ENCODE measurements around the gene KANSL2.
"Not testable (repeated sequence)": the region's sequence is repeated elsewhere in the genome, so short reads cannot be mapped to it uniquely, and the experiment has no call there.

Gene KANSL2, protein sequence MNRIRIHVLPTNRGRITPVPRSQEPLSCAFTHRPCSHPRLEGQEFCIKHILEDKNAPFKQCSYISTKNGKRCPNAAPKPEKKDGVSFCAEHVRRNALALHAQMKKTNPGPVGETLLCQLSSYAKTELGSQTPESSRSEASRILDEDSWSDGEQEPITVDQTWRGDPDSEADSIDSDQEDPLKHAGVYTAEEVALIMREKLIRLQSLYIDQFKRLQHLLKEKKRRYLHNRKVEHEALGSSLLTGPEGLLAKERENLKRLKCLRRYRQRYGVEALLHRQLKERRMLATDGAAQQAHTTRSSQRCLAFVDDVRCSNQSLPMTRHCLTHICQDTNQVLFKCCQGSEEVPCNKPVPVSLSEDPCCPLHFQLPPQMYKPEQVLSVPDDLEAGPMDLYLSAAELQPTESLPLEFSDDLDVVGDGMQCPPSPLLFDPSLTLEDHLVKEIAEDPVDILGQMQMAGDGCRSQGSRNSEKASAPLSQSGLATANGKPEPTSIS

DNA sequence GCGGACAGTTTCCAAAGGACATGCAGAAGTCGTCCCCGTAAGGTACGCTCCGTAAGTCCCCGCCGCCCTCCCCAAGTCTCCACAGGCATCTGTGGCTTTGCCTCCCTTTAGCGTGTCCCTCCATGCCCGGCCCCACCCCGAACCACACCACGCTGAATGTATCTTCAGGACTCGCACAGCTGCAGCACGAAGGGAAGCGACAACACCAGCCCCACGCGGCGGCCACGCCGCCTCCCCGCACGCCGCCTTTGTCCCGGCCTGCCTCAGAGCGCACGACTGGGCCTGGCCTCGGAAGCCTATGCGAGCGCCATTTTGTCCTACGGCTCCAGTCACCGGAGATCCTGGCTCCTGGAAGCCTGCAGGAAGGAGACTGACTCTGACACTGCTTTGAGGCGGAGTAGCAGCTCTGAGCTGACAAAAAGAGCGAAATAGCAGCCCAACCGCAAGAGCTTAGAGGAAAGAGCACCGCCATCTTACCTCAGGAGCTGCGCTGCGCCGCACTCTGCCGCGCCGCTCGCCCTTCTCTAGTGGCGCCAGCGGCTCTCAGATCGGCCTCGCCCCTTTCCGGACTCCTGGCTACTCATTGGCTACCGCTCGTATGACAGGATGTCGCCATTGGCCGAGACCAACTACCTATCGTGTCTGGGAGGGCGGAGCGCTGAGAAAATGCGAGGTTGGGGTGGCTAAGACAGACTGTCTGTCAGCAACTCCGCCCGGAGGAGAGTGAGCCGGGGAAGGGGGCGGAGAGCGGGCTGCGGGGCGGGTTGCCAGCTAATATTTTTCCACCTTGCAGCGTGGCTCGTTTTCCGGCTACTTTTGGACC, at the start of gene KANSL2:
Gene KANSL2, minus strand, starts transcription at position 529 of the 823 bp plus-strand sequence. CDS start 606 bp downstream, outside the sequence.
- peak; percentile 99 for DNase-seq

DNA sequence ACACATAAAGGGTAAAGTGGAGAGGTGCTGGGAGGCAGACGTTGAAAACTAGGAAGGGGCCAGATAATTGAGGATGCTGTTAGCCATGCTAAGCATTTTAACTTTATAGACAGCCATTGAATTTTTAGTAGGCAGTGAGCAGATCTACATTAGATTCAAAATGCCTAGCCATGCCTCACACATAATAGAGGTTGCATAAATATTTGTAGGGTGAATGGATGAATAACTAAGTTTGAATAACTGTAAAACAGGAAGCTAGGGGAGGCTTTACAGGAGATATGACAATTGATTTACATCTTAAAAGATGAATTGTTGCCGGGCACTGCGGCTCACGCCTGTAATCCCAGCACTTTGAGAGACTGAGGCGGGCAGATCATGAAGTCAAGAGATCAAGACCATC, 46.8 kb upstream of the KANSL2 start:
- no peak for DNase-seq

DNA sequence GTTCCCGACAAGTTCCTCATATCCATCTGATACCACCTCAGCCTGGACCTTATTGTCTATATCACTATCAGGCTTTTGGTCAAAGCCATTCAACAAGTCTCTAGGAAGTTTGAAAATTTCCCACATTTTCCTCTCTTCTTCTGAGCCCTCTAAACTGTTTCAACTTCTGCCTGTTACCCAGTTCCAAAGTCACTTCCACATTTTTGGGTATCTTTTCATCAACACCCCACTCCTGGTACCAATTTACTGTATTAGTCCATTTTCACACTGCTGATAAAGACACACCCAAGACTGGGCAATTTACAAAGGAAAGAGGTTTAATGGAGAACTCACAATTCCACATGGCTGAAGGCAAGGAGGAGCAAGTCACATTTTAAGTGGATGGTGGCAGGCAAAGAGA, 38.7 kb upstream of the KANSL2 start:
- not testable (repeated sequence) for DNase-seq

DNA sequence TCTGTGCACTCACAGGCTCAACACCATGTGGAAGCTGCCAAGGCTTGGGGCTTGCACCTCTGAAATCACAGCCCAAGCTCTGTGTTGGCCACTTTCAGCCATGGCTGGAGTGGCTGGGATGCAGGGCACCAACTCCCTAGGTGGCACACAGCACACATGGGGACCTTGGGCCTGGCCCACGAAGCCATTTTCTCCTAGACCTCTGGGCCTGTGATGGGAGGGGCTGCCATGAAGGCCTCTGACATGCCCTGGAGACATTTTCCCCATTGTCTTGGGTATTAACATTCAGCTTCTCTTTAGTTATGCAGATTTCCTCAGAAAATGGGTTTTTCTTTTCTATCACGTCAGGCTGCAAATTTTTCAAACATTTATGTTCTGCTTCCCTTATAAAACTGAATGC, 38.1 kb upstream of the KANSL2 start:
- not testable (repeated sequence) for DNase-seq

DNA sequence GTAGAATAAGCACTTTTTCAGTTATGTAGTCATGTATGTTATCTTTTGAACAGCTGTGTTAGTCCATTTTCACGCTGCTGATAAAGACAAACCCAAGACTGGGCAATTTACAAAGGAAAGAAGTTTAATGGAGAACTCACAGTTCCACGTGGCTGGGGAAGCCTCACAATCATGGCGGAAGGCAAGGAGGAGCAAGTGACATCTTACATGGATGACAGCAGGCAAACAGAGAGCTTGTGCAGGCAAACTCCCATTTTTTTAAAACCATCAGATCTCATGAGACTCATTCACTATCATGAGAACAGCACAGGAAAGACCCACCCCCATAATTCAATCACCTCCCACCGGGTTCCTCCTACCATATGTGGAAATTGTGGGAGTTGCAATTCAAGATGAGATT, 37.0 kb upstream of the KANSL2 start:
- not testable (repeated sequence) for DNase-seq

DNA sequence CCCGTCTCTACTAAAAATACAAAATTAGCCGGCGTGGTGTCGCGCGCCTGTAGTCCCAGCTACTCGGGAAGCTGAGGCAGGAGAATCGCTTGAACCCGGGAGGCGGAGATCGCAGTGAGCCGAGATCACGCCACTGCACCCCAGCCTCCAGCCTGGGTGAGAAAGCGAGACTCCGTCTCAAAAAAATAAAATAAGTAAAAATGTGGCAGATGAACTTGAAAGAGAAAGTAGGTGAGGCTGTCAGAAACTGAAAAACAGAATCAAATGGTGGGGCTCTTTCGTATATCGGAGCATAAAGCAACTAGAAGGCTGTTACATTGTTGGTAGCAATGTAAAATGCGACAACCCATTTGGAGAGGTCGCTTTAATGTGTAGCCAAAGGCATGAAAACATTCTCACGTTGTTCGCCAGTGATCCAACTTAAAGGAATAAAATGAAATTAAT, 35.2 kb upstream of the KANSL2 start:
- DNase-seq: peak; percentile 24

DNA sequence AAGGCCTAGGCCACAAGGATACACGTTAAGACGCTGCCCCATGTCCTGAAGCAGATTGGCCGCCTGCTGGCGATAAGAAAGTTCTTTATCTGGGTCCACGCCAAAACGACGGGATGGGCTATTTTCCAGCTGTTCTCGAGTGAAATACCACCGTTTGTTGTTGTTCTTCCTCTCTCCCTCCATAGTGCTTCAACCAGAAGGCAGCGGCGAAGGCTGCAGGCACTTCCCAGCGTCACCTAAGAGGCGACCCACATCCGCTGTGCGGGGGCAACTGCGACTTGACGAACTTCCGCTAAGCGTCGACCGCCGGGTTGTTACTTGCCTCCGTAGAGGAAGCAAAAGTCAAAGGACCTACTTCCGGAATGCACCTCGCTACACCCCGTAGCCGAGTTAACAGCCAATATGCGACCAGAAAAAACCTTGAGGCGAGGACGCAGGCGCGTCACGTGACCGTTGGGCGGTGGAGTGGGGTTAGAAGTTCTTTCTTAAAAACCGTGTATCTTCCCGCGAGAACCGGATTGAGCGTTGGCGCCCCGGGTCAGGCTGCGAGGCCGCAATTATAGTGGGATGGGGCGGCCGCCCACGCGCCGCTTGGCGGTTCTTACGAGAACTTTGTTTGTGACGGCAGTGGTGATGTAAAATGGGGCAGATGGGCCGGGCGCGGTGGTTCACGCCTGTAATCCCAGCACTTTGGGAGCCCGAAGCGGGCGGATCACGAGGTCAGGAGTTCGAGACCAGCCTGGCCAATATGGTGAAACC, 34.6 kb upstream of the KANSL2 start, which contains the start of gene CCNT1:
Gene CCNT1, minus strand, starts transcription at position 215 of the 759 bp plus-strand sequence. Its CDS starts 32 bp downstream, at position 183.
- DNase-seq: peak; percentile 100

DNA sequence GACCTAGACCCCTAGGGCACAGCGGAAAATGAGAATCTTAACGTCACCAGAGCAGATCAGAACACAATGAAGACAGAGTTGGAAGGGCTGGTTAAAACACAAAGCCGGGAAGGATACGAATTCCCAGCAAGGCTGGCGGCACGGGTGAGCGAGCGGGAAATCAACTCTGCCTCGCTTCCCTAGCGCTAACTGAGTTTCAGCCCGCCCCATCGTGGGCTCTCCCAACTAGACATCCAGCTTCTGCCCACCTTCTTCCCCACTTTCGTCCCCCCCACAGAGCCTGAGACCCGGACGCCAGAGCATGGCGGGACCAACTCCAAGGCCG, 34.1 kb upstream of the KANSL2 start:
- no peak for DNase-seq

DNA sequence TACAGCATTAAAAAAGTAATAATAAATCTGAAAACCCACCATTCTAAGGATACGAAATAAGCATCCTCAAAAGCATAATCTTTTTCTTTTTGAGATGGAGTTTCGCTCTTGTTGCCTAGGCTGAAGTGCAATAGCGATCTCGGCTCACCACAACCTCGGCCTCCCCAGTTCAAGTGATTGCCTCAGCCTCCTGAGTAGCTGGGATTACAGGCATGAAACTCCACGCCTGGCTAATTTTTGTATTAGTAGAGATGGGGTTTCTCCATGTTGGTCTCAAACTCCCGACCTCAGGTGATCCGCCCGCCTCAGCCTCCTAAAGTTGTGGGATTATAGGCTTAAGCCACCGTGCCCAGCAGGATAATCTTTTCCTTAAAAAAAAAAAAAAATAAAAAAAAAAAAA, 30.2 kb upstream of the KANSL2 start:
- DNase-seq: no peak

DNA sequence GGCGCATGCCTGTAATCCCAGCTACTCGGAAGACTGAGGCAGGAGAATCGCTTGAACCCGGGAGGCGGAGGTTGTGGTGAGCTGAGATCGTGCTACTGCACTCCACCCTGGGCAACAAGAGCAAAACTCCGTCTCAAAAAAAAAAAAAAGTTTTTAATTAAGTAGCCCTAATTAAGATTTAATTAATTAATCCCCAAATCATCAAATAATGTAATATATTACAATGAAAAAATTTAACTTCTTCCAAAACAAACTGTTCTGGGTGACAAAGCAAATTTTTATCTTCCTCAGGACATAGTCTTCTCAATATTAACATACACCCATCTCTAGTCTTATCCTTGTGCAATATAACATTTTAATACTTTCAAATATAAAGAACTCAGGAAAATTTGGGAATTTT, 16.8 kb upstream of the KANSL2 start:
- DNase-seq: not testable (repeated sequence)

DNA sequence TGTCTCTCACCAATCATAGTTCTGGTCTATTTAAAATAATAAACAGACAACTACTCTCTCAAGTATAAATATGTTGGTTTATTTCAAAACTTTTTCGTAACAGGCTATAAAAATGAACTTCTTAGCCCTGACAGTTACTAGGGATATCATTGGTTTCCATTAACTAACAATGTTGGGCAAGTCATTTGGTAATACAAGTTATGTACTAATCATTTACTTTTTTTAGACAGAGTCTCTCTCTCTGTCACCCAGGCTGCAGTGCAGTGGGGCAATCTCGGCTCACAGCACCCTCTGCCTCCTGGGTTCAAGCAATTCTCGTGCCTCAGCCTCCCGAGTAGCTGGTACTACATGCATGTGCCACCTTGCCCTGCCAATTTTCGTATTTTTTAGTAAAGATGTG, 14.6 kb upstream of the KANSL2 start:
- peak; percentile 27 for DNase-seq

DNA sequence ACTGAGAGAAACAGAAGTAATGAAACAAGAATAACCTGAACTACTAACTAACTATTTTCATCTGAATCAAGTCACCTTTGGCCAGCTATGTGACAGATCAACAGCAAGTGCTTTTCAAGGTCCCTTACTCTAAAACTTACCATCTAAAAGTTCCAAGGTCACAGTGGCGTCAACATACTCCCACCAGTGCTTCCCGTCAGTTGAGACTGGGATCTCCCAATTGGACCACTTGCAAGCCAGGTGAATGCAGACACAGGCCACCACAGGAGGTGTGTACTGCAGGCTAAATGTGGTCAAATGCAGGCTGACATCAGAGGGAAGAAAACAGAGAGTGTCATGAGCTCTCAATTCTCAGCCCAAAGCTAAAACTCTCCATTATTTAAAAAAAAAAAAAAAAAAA, 13.8 kb upstream of the KANSL2 start:
- DNase-seq: no peak

DNA sequence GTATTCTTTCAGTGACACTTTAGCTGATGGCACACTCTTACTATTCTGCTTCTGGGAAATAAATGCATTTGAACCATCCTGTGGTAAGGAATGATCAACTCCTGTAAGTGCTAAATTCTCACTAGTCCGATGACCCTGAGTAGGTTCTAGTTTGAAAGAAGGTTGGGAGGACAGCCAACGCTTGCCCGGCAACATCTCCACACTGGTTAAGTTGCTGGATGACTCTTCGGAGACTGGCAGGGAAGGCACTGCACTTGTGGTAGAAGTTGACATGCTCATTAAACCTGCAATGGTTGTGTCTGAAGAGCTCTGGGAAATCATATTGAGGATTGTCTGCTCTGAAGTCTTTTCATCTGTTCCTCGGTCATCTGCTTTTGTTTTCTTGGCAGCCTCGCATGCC, 12.0 kb upstream of the KANSL2 start:
- no peak for DNase-seq

DNA sequence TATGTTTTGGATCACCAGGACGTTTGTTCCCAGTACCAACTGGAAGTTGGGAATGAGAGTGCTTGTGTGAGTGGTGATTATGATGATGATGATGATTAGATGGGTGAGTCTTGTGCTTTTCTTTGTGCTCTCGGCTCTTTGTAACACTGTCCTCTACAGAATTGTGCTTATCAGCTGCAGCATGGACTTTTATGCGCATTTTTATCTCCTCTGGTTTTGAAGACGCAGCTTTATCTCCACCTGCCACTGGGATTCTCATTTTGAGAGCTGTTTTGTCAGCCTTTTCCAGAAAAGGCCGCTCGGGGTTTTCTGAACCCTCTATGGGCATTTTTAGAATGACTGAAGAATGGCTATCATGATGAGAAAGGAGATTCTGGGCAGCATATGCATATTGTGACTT, 11.5 kb upstream of the KANSL2 start:
- DNase-seq: no peak

DNA sequence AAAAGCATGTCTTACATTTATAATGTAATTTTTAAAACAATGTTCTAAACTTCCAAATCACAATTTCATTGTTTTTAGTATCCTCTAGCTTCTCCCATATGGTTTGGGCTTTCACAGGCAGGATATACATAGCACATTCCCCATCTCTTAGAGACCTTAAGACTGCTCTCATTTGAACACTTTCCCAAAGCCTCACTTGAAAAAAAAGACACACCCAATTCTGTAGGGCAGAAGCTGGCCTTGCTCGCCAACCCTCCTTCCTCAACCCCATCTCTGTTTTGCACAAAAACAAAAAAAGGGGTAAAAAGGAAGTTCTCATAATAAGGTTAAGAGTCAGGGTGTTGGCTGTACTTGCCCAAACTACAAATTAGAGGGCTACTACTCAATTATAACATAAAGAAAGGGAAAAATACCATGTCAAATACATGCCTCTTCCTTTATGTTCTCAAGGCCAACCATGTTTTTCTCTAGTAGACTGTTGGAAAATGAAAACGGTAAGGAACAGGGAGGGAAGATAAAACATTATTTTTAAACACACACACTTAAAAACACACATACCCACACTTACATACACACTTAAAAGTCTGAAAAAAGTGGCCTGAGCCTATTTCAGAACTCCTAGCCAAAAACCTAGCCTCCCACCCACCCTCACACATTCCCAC, 9.9 kb upstream of the KANSL2 start:
- DNase-seq: no peak

DNA sequence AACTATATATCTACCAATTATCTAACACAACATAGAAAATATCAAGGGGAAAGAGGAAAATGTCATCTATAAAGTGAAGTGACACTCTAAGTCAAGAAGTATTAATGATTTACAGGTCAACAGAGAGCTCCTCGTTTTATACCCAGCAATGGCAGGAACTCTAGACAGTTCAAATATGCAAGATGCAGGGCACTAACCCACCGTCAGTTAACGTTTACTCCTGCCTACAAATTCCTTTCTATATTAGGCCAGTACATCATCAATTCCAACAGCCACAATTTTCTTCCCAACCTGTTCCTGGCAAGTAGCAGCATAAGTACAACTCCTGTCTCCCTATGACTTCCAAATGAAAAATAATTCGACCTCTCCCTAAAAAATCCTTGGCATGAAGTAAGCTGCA, 9.0 kb upstream of the KANSL2 start:
- DNase-seq: no peak

DNA sequence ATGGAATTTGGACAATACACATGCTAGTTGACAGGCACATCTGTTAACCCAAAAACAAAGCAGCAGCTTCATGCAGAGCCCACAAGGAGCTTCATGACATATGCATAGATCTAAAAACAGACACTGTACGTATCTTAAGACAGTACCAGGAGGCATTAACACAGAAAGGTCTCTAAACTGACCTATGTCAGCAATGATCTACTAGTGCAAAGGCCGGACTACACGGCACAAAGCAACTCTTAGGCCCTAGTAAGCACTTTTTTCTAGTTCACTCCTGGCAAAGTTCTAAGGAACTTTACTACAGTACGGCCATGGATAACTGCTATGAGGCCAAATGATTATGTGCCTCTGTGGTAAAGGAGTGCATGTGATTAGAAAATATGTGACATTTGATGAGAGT, 8.4 kb upstream of the KANSL2 start:
- DNase-seq: no peak

DNA sequence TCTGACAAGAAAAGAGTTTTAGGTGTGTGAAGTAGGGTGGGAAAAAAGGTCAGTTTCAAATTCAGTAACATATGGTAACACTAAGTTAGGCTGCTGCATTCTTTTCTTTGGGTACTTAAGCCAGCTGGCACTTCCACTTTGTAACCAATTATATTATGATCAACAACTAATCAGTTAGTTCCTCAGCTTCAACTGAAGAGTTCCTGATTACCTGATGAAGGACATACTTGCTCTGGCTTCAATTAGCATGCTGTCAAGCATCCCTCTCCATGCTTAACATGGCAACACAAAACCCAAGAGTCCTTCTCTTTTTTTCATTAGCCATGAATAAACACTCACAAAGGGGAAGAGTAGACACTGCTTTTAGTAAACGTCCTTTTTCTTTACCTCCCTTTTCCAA, 6.8 kb upstream of the KANSL2 start:
- DNase-seq: no peak

DNA sequence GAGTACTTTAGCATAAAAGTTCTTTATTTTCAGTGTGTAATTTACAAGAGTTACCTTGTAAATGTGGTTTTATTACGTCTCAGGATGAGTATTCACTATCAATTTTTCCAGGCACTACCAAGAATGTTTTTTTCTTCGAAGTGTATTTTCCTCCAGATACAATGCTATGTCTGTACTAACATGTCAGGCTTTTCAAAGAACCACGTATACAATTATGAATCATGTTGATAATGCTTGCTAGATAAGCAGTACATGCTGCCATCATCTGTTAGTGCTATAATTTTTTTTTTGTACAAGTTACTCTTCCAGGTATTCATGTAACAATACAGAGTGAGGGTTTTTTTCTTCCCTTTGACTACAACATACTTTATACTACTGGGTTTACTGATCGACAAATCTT, 5.6 kb upstream of the KANSL2 start:
- no peak for DNase-seq

DNA sequence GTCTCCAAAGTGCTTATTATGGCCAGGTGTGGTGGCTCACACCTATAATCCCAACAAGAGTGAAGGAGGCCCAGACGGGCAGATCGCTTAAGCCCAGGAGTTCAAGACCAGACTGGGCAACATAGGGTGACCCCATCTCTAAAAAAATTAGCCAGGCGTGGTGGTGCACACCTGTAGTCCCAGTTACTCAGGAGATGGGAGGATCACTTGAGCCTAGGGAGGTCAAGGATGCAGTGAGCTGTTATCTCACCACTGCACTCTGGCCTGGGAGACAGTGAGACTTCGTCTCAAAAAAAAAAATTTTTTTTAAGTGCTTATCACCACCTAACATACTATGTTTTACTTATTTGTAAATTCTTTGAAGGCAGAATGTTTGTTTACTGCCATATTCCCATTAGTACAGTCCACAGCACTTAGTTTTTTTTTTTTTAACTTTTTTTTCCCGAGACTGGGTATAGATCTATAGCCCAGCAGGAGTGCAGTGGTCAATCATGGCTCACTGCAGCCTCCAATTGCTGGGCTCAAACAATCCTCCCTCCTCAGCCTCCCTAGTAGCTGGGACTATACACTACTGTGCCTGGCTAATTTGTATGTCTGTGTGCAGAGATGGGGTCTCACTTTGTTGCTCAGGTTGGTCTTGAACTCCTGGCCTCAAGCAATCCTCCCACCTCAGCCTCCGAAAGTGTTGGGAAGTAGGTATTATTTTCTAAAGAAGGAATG, 4.7 kb upstream of the KANSL2 start:
- no peak for DNase-seq

DNA sequence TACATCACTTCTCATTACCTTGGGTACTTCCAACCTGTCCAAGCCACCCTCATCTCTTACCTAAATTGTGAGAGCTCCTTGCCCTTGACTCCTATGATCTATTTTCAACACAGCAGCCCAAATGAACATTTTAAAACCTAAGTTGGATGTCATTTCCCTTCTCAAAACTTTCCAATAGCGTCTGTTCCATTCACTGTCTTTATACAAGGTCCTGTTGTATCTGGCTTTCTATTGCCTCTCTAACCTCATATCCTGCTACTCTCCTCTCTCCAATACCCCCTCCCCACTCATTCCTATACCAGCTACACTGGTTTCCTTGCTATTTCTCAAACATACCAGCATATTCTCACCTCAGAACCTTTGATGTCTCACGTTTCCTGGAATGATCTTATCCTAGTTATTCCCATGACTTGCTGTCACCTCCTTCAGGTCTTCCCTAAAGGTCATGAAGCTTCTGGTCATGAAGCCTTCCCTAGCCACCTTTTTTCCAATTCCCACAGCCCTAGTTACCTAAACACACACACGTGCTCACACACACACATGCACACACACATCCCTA, 4.1 kb upstream of the KANSL2 start:
- DNase-seq: no peak

DNA sequence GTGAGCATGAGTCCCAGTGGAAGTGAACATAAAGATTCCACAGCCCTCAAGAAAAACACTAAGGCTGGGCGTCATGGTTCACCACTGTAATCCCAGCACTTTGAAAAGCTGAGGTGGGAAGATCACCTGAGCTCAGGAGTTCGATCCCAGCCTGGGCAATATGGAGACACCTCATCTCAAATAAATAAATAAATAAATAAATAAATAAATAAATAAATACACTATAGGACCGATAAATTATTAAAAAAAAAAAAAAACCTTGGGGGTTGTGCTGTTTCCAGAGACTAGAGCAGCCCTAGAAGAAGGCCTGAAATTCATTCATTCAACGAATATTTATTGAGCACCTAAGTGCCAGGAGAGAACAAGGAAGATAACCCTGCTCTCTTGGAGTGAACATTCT, 1.5 kb upstream of the KANSL2 start:
- DNase-seq: no peak

Data from MV-4-11 (cell line).